22Rv1 (cell line): ENCODE results near the gene TMEM218.

ENCODE experiments used
- H3K27ac ChIP-seq: fragments of 450-650 bp; 2 replicates; pipeline ENCODE4 v1.5.1; 2017
- ZFX ChIP-seq: fragments of 450-650 bp; IDR thresholded peaks from 2 replicates; pipeline ENCODE4 v1.6.1; 2017; ENCODE audit warnings: antibody characterized with exemption, borderline replicate concordance
- TF ChIP-seq, protein P1 (sequence below): fragments of 450-650 bp; IDR thresholded peaks from 2 replicates; pipeline ENCODE4 v1.5.1; 2017; ENCODE audit warnings: mild to moderate bottlenecking

The TMEM218 gene

DNA sequence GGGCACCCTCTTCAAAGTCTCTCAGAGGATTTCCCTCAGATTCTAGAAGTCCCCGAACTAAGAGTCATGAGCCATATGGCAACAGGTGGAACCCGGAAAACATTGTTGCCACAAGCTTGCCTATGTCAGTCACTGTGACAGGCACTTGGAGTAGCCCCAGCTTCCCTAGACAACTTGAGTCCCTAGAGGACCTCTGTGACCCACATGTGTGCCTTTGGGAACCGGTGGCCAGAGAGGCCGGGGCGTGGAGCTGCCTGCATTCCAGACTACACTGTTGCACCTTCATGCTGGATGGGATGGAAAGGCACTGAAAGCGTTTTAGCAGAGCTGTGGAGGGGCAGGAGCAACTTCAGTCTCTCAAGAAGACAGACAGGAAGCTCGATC is 36.2 kb downstream of the TMEM218 start:
- H3K27ac ChIP-seq: no peak overlapping the region
- no peak for TF ChIP-seq ZFX
- TF ChIP-seq, protein P1, sequence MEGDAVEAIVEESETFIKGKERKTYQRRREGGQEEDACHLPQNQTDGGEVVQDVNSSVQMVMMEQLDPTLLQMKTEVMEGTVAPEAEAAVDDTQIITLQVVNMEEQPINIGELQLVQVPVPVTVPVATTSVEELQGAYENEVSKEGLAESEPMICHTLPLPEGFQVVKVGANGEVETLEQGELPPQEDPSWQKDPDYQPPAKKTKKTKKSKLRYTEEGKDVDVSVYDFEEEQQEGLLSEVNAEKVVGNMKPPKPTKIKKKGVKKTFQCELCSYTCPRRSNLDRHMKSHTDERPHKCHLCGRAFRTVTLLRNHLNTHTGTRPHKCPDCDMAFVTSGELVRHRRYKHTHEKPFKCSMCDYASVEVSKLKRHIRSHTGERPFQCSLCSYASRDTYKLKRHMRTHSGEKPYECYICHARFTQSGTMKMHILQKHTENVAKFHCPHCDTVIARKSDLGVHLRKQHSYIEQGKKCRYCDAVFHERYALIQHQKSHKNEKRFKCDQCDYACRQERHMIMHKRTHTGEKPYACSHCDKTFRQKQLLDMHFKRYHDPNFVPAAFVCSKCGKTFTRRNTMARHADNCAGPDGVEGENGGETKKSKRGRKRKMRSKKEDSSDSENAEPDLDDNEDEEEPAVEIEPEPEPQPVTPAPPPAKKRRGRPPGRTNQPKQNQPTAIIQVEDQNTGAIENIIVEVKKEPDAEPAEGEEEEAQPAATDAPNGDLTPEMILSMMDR: no peak

DNA sequence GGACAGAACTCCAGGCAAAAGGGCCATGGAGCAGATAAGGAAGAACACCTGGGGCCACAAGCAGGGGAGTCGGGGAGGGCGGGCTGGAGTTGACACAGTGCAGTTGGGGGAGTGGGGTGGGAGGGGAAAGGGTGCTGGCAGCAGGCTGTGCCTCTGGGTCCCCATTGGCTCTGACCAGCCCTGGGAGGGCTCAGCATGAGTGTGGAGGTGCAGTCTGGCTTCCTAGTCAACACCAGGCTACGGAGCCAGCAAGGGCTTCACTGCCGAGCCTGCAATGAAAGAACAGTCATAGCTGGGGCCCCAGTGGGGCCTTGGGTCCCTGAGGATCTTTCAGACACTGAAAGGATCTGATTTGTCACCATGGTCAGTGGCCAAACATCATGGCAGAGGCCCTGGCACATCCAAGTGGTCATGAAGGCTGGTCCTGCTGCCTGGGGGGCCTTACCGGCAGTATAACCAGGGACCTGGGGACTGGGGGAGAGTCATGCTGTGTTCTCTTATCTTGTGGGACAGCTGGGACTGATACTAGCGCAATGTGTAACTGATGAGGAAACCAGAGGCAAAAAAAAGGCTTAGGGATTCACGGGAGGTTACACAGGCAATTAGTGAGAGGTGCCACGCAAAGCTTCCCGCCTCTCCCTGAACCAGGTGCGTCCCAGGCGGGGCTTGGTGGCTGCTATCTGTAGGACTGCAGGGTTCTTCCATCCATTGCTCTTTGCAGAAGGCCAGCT is 36.8 kb downstream of the TMEM218 start:
- no peak for TF ChIP-seq ZFX
- no peak overlapping the region for H3K27ac ChIP-seq

DNA sequence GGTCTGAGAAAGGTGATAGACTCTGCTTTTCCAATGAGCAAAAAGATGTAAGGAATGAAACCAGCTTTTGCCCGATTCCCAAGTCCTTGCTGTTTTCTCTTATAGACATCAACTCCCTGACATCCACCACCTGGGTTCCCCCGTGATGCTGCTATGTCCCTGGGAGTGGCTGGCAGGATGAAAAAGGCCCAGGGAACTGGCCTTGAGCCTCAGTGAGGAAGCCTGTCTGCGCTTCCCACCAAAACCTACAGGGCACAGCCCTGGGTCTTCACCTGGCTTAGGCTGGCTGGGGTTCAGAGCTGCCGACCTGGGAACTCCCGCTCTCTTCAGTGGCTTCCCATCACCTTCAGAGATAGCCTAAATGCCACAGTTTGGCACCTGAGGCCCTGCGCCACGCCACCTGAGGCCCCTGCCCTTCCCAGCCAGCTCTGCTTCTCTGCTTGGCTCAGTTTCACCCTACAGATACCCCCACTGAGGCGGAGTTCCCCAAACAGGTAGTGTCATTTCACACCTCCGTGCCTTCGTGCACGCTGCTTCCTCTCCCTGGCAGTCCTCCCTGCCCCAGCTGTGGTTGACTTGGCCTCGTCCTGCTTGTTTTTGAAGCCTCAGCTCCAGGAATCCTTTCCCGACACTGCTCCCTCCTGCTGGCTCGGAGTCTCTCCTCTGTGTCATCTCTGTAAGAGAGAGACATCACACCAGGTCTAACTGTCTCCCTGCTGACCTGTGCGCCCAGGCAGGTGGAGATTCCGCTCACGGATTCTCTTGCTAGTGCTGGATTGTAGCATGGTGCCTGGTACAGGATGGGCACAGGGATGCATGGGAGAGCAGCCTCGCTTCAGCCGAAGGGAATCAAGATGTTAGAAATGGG is 37.6 kb downstream of the TMEM218 start:
- TF ChIP-seq ZFX: no peak
- TF ChIP-seq, protein P1: no peak

DNA sequence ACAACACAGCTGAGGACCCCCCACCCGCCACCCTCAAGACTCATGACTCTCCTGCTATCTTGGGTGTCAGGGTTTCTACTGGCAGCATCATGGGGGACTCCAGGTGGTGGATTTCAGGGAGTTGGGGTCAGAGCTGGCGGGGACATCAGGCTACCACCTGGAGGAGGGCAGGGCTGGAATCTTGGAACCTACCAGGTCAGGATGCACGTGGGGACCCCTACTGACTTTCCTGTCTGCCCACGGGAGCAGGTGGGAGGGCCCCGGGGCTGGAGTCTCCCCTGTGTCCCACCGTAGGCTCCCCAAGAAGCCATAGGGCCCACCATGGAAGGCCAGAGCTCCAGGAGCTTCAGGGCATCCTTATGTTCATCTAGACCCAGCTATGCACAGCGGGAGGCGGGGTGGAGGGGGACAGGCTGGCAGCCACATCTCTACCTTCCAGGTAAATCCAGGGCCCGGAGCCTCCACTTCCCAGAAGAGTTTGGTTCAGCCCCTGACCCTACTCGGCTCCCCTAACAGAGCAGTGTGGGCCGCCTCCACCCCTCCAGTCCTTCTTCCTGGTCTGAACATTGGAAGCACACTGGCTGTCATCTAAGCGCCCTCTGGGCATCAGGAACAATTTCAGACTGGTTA is 38.4 kb downstream of the TMEM218 start:
- TF ChIP-seq, protein P1: no peak
- TF ChIP-seq ZFX: no peak
- no peak overlapping the region for H3K27ac ChIP-seq

More for the DNA sequence above, 37.6 kb downstream of the TMEM218 start:
- no peak overlapping the region for H3K27ac ChIP-seq

DNA sequence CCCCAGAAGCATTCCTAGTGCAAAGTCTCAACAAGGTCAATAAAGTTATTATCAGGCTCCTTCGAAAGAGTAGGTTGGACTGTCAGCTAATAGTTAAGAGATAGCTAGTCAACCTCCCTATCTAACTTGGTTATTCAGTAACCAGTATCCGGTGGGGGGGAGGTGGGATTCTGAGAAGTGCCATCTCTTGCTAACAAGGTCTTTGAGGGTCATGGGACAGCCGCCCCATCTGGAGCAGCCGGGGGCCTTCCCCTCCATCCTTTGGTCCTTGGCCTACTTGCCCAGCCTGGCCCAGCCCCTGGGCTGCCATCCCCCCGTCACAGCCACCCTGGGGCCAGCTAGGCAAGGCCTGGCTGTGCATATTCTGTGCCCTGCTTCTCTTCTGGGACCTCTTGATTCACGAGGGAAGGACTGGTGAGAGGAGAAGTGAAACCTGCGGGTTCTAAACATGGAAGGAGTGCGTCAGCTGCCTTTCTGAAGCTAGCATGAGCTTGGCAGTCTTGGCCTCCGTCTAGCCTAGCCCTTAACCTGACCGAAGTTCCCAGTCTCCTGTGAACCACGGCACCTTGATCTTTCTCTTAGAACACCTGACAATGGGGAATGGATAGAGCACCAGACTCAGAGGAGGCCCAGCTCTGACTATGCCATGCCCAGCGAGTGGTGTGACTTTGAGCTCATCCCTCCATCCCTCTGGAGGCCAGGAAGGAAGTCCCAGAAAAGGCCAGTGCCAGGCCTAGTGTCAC is 39.0 kb downstream of the TMEM218 start:
- no peak for TF ChIP-seq ZFX
- TF ChIP-seq, protein P1: no peak
- no peak overlapping the region for H3K27ac ChIP-seq

DNA sequence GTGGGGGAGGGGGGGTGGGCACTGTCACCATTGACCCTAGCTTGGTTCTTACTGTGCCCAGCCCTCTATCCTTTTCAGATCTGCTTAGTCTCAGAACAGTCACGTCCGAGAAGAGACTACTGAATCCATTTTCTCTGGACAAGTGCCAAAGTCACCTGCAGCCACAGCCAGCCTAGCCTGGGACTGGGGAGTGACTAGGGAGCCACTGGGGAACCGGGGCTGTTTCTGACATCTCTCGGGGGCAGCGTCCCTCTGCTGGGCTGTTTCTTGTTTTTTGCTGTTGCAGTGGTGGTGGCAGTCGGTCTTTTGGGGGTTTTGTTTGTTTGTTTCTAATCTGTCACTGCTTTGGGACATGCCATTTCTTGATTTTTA is 39.6 kb downstream of the TMEM218 start:
- H3K27ac ChIP-seq: no peak overlapping the region
- TF ChIP-seq, protein P1: no peak
- TF ChIP-seq ZFX: no peak

DNA sequence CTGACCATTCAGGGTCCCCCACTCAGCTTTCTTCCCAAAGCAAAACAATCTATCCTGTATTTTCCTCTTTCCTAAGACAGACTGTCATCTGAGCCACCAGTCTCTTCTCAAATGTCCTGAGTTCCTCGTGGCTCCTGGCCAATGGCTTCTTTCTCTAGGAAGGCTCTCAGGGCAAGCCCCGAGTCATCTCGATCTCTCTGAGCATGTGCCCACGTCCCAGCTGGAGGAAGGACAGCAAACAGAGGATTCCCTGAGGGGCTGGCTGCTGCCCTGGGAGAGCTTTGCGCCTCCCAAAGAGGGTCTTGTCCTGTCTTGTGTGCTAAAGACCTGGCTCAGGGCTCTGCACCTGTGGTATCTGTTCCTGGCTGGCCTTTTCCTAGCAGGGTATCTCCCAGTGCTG is 40.0 kb downstream of the TMEM218 start:
- H3K27ac ChIP-seq: no peak overlapping the region
- TF ChIP-seq, protein P1: no peak
- TF ChIP-seq ZFX: no peak
